GM12891 (cell line): Measurements from ENCODE around the gene TPSB2. TPM values are rescaled to one million over a fixed set of nuclear protein-coding genes. Genes with fewer than 3 reads are reported as not detected.
"Not testable (repeated sequence)": the region's sequence is repeated elsewhere in the genome, so short reads cannot be mapped to it uniquely, and the experiment has no call there.

ENCODE experiments used
- DNase-seq: peaks from one replicate; pipeline ENCODE4 v3.0.0; 2011; ENCODE audit warnings: low spot score; ENCODE audit not compliant: insufficient read length
- FAIRE-seq: peaks from 2 replicates; lab custom pipeline; 2011; peaks lifted over from hg19 to GRCh38; lab: Jason Lieb, UNC
- PAX5 ChIP-seq: IDR thresholded peaks from 2 replicates; pipeline ENCODE4 v1.6.1; 2011; ENCODE audit warnings: low read length, moderate library complexity, mild to moderate bottlenecking; ENCODE audit not compliant: insufficient read depth, severe bottlenecking
- POLR2A ChIP-seq: IDR thresholded peaks from 2 replicates; pipeline ENCODE4 v1.6.1; 2011; ENCODE audit warnings: low read depth, low read length, control low read depth
- POLR2AphosphoS5 ChIP-seq: IDR thresholded peaks from 2 replicates; pipeline ENCODE4 v1.6.1; 2011; ENCODE audit warnings: low read depth, low read length, control low read depth
- POU2F2 ChIP-seq: IDR thresholded peaks from 2 replicates; pipeline ENCODE4 v1.6.1; 2011; ENCODE audit warnings: low read depth, mild to moderate bottlenecking, control low read depth, low read length, moderate library complexity
- SPI1 ChIP-seq: IDR thresholded peaks from 2 replicates; pipeline ENCODE4 v1.6.1; 2011; ENCODE audit warnings: low read depth, low read length, control low read depth
- TAF1 ChIP-seq: IDR thresholded peaks from 2 replicates; pipeline ENCODE4 v1.6.1; 2011; ENCODE audit warnings: low read depth, low read length, control low read depth
- polyA plus RNA-seq: library from polyadenylated mRNA; unstranded; fragments of >200 nt; gene quantifications from one replicate; pipeline ENCODE4 v1.2.1, GENCODE V29; 2012; ENCODE audit warnings: low read depth, missing spikeins, inconsistent platforms; ENCODE audit not compliant: missing spikeins

Gene TPSB2
- polyA plus RNA-seq: not detected

- FAIRE-seq, DNase-seq: not testable (repeated sequence)
Measured at GRCh38 chr16:1230084-1230470, at the start of gene TPSB2. TSS of gene TPSB2 (minus strand) at chr16:1230184. CDS start at chr16:1229951, 233 bp downstream.

GRCh38 chr16:1279081-1279944, 49.3 kb upstream of the TPSB2 start:
- FAIRE-seq (no peak), DNase-seq (no peak)
- TF ChIP-seq POLR2A: no peak
- TF ChIP-seq POU2F2: no peak
- TF ChIP-seq TAF1: no peak
- no peak for TF ChIP-seq PAX5
- TF ChIP-seq POLR2AphosphoS5: no peak
- no peak for TF ChIP-seq SPI1

- TF ChIP-seq POLR2A (no peak), SPI1 (no peak), POU2F2 (no peak), PAX5 (no peak), POLR2AphosphoS5 (no peak)
Measured at GRCh38 chr16:1278477-1278876, 48.5 kb upstream of the TPSB2 start.

GRCh38 chr16:1277617-1278282, 47.8 kb upstream of the TPSB2 start:
- DNase-seq (no peak), FAIRE-seq (no peak)
- TF ChIP-seq POLR2A (no peak), PAX5 (no peak), TAF1 (no peak), POLR2AphosphoS5 (no peak)

More at GRCh38 chr16:1278477-1278876, 48.5 kb upstream of the TPSB2 start:
- FAIRE-seq (no peak), DNase-seq (no peak)

GRCh38 chr16:1277151-1277598, 47.2 kb upstream of the TPSB2 start:
- FAIRE-seq (no peak), DNase-seq (no peak)
- no peak for TF ChIP-seq POLR2A
- no peak for TF ChIP-seq PAX5
- no peak for TF ChIP-seq POU2F2
- TF ChIP-seq SPI1: no peak
- TF ChIP-seq TAF1: no peak
- no peak for TF ChIP-seq POLR2AphosphoS5

- TF ChIP-seq POLR2AphosphoS5: no peak
- no peak for TF ChIP-seq SPI1
- TF ChIP-seq POLR2A: no peak
- TF ChIP-seq POU2F2: no peak
- TF ChIP-seq TAF1: no peak
- TF ChIP-seq PAX5: no peak
- DNase-seq (no peak), FAIRE-seq (no peak)
Measured at GRCh38 chr16:1276580-1276878, 46.5 kb upstream of the TPSB2 start.

GRCh38 chr16:1275791-1276579, 46.0 kb upstream of the TPSB2 start:
- TF ChIP-seq SPI1 (no peak), POLR2AphosphoS5 (no peak), TAF1 (no peak), POU2F2 (no peak)
- DNase-seq (no peak), FAIRE-seq (no peak)

GRCh38 chr16:1274767-1275166, 44.8 kb upstream of the TPSB2 start:
- no peak for DNase-seq
- TF ChIP-seq POLR2A: no peak
- TF ChIP-seq POLR2AphosphoS5: no peak
- no peak for TF ChIP-seq SPI1
- no peak for TF ChIP-seq PAX5
- no peak for TF ChIP-seq POU2F2
- no peak for TF ChIP-seq TAF1
- no peak for FAIRE-seq

GRCh38 chr16:1273816-1274215, 43.8 kb upstream of the TPSB2 start:
- FAIRE-seq: no peak

More at GRCh38 chr16:1273816-1274215, 43.8 kb upstream of the TPSB2 start:
- no peak for DNase-seq
- TF ChIP-seq PAX5 (no peak), POU2F2 (no peak), POLR2AphosphoS5 (no peak), TAF1 (no peak), POLR2A (no peak), SPI1 (no peak)
